ENCODE results near the gene PRDX6. TPM values are rescaled to one million over a fixed set of nuclear protein-coding genes. Genes with fewer than 3 reads are reported as not detected.

PRDX6 gene
- total RNA-seq, 1 experiment from 2014 or later = 533 TPM

DNA sequence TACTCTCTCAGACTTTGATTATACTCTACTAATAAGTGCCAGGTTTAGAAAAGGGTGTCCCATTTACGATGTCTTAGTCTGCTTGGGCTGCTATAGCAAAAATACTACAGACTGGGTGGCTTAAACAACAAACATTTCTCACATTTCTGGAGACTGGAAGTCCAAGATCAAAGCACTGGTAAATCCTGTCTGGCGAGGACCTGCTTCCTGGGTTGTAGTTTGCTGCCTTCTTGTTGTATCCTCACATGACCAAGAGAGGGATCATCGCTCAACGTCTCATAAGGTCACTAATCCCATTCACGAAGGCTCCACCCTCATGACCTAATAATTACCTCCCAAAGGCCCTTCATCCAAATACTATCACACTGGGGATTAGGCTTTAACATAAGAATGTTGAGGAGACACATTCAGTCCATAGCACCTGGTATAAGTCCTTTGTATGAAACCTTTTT, 12.0 kb downstream of the PRDX6 start:
- Mint-ChIP-seq H3K9me3 (peaks cover 15 to 16% of the 10 kb centered on the region in 2 experiments), H3K4me1 (peaks cover 22 to 25% of the 10 kb centered on the region in 2 experiments), H3K27me3 (ENCODE audit: low read depth) (no peaks in the 10 kb centered on the region), H3K4me3 (no peak overlapping the region; a peak in 1 of 5 replicates), H3K36me3 (ENCODE audit: insufficient read depth in 1 of 3, low read depth in 3 of 3) (peaks cover 66 to 88% (median 77%) of the 10 kb centered on the region in 3 experiments), H3K27ac (peak overlapping the region in 2 of 3 experiments; percentile 52 to 76; a peak in 3 of 7 replicates)
- no peaks in the 10 kb centered on the region for H3K79me2 ChIP-seq (ENCODE audit: insufficient read depth, low read length)
- peaks cover 11% of the 10 kb centered on the region for H3K9me3 ChIP-seq (ENCODE audit: control insufficient read depth, low read depth, low read length)
- H3K4me2 ChIP-seq (ENCODE audit: insufficient read depth, insufficient read length, low read length) = no peak overlapping the region
- H4K20me1 ChIP-seq (ENCODE audit: control insufficient read depth, insufficient read depth, insufficient read length) = no peaks in the 10 kb centered on the region
- no peak overlapping the region for H3K56ac ChIP-seq (ENCODE audit: insufficient read length, low read depth, low read length)
- H3T11ph ChIP-seq (ENCODE audit: low read length) = no peak overlapping the region
- H4K91ac ChIP-seq (ENCODE audit: insufficient read length, low read depth, low read length) = no peak overlapping the region
- H3K27me3 ChIP-seq (ENCODE audit: insufficient read depth, low read length) = no peaks in the 10 kb centered on the region
- H4K8ac ChIP-seq (replicated peaks; ENCODE audit: insufficient read length, low read depth, low read length) = no peak overlapping the region
- no peak overlapping the region for H3K9ac ChIP-seq (ENCODE audit: extremely low read depth, insufficient read length, low read length)
- H4K5ac ChIP-seq (ENCODE audit: insufficient read length, low read depth, low read length) = no peak overlapping the region
- TF ChIP-seq, protein P1, sequence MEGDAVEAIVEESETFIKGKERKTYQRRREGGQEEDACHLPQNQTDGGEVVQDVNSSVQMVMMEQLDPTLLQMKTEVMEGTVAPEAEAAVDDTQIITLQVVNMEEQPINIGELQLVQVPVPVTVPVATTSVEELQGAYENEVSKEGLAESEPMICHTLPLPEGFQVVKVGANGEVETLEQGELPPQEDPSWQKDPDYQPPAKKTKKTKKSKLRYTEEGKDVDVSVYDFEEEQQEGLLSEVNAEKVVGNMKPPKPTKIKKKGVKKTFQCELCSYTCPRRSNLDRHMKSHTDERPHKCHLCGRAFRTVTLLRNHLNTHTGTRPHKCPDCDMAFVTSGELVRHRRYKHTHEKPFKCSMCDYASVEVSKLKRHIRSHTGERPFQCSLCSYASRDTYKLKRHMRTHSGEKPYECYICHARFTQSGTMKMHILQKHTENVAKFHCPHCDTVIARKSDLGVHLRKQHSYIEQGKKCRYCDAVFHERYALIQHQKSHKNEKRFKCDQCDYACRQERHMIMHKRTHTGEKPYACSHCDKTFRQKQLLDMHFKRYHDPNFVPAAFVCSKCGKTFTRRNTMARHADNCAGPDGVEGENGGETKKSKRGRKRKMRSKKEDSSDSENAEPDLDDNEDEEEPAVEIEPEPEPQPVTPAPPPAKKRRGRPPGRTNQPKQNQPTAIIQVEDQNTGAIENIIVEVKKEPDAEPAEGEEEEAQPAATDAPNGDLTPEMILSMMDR (conservative IDR thresholded peaks at IDR 0.05) = peak; percentile 32; the same call in 1 of the 3 replicates
- peak; percentile 58 for DNase-seq
- H2BK20ac ChIP-seq (ENCODE audit: low read depth, low read length, poor library complexity, severe bottlenecking) = no peak overlapping the region
- H2AFZ ChIP-seq (ENCODE audit: low read length) = no peak overlapping the region
- WGBS (ENCODE audit: extremely low coverage, insufficient read length, low lambda C conversion rate) = no CpG with 5 or more reads among the region's 5 CpGs
- H3K4me1 ChIP-seq (ENCODE audit: insufficient read depth, low read length) = no peaks in the 10 kb centered on the region
- no peak overlapping the region for H3K4ac ChIP-seq (ENCODE audit: low read depth, low read length)
- H2AK5ac ChIP-seq (ENCODE audit: insufficient read length, low read length) = no peak overlapping the region
- H3K23me2 ChIP-seq (ENCODE audit: insufficient read length, low read depth, low read length, poor library complexity, severe bottlenecking) = no peaks in the 10 kb centered on the region
- peak overlapping the region; percentile 7 for H3K27ac ChIP-seq (ENCODE audit: insufficient read length, low read depth, low read length)
- no peaks in the 10 kb centered on the region for H3K79me1 ChIP-seq (ENCODE audit: insufficient read depth, low read depth, low read length, poor library complexity, severe bottlenecking)
- no peak overlapping the region for H2BK120ac ChIP-seq (ENCODE audit: low read depth, low read length, poor library complexity, severe bottlenecking)
- no peak overlapping the region for H2BK15ac ChIP-seq (ENCODE audit: low read depth, low read length)
- no peak overlapping the region for H2BK5ac ChIP-seq (ENCODE audit: insufficient read length, low read length)
- no peak overlapping the region for H3K18ac ChIP-seq (ENCODE audit: insufficient read length, low read depth, low read length)
- no peak overlapping the region for H2BK12ac ChIP-seq (ENCODE audit: insufficient read length, low read depth, low read length)
- H3K23ac ChIP-seq (ENCODE audit: insufficient read length, low read depth, low read length) = no peak overlapping the region
- no peak overlapping the region for H3K14ac ChIP-seq (ENCODE audit: insufficient read depth, low read length)
